H1 (cell line): ENCODE data around the gene ALK. TPM values are rescaled to one million over a fixed set of nuclear protein-coding genes. Genes with fewer than 3 reads are reported as not detected.

Source experiments
- CTCF ChIA-PET: fragments of 300-600 bp; sonication (Branson Sonifier 250); formaldehyde crosslinking; loops from one replicate; lab custom pipeline; 2021; ENCODE audit not compliant: partially characterized antibody; lab: Charles Lee
- POLR2A ChIA-PET: fragments of 300-600 bp; sonication (Branson Sonifier 250); formaldehyde crosslinking; loops from one replicate; lab custom pipeline; 2021; ENCODE audit warnings: inconsistent platforms; ENCODE audit not compliant: partially characterized antibody; lab: Charles Lee
- DNase-seq, 2 experiments: peaks; one replicate each; pipeline versions ENCODE4 v3.0.0 to v3.0.0-alpha.2; 2010 to 2022; ENCODE audit warnings: low spot score in 2 of 2, low read depth in 1 of 2, mixed read lengths in 1 of 2
- FAIRE-seq: peaks from 2 replicates; lab custom pipeline; 2011; peaks lifted over from hg19 to GRCh38; lab: Jason Lieb, UNC
- H2AFZ ChIP-seq: 2 replicates; pipeline ENCODE4 v1.8.1; 2012; ENCODE audit warnings: low read length, inconsistent platforms
- H2AK5ac ChIP-seq: 2 replicates; pipeline ENCODE4 v1.6.1; 2013; ENCODE audit warnings: low read depth, low read length
- H2BK120ac ChIP-seq: replicated peaks from 2 replicates; pipeline ENCODE3; 2013; ENCODE audit warnings: low read depth, low read length, inconsistent platforms
- H2BK12ac ChIP-seq: 2 replicates; pipeline ENCODE4 v1.6.1; 2013; ENCODE audit warnings: low read depth, low read length
- H2BK15ac ChIP-seq: 2 replicates; pipeline ENCODE4 v1.6.1; 2013; ENCODE audit warnings: low read length
- H2BK20ac ChIP-seq: 2 replicates; pipeline ENCODE4 v1.6.1; 2013; ENCODE audit warnings: low read length
- H2BK5ac ChIP-seq: 2 replicates; pipeline ENCODE4 v1.6.1; 2013; ENCODE audit warnings: low read depth, low read length
- H3K14ac ChIP-seq: 2 replicates; pipeline ENCODE4 v1.6.1; 2013; ENCODE audit warnings: inconsistent platforms; ENCODE audit not compliant: insufficient read length
- H3K18ac ChIP-seq: 2 replicates; pipeline ENCODE4 v1.6.1; 2013; ENCODE audit warnings: low read length; ENCODE audit errors: extremely low read depth
- H3K23ac ChIP-seq: 2 replicates; pipeline ENCODE4 v1.6.1; 2013; ENCODE audit warnings: inconsistent platforms; ENCODE audit not compliant: insufficient read length
- H3K23me2 ChIP-seq: 2 replicates; pipeline ENCODE4 v1.6.1; 2013; ENCODE audit warnings: low read depth, low read length
- H3K27ac ChIP-seq: 2 replicates; pipeline ENCODE4 v1.6.1; 2011; ENCODE audit warnings: low read depth, low read length, inconsistent platforms
- H3K27me3 ChIP-seq, 4 experiments: replicated peaks in 1 of 4; 1 replicate in 1 of 4; 2 replicates in 3 of 4; pipeline versions ENCODE4 v1.6.1 to v1.8.1; 2011 to 2013; ENCODE audit warnings: low read length in 3 of 4, mild to moderate bottlenecking in 3 of 4, inconsistent platforms in 2 of 4, mixed read lengths in 2 of 4, moderate library complexity in 1 of 4; ENCODE audit not compliant: control insufficient read depth in 3 of 4, insufficient read depth in 3 of 4; ENCODE audit errors: extremely low read depth in 1 of 4
- H3K36me3 ChIP-seq, 4 experiments: 2 replicates each; pipeline versions ENCODE4 v1.6.1 to v1.8.1; 2011 to 2013; ENCODE audit warnings: mild to moderate bottlenecking in 4 of 4, low read length in 3 of 4, moderate library complexity in 2 of 4, control low read depth in 1 of 4, inconsistent platforms in 1 of 4; ENCODE audit not compliant: insufficient read depth in 4 of 4, control insufficient read depth in 2 of 4
- H3K4ac ChIP-seq: replicated peaks from 2 replicates; pipeline ENCODE3; 2013; ENCODE audit warnings: low read length, low read depth, mixed read lengths, inconsistent platforms; ENCODE audit not compliant: insufficient read length
- H3K4me1 ChIP-seq, 4 experiments: replicated peaks in 1 of 4; 1 replicate in 1 of 4; 2 replicates in 3 of 4; pipeline versions ENCODE4 v1.6.1 to v1.8.1; 2011 to 2013; ENCODE audit warnings: low read length in 3 of 4, inconsistent platforms in 2 of 4, mixed read lengths in 1 of 4; ENCODE audit not compliant: insufficient read depth in 4 of 4, control insufficient read depth in 3 of 4
- H3K4me2 ChIP-seq, 2 experiments: 2 replicates each; pipeline versions ENCODE4 v1.6.1 to v1.8.1; 2011 to 2013; ENCODE audit warnings: low read depth in 2 of 2, low read length in 2 of 2, control low read depth in 1 of 2, inconsistent platforms in 1 of 2, mild to moderate bottlenecking in 1 of 2; ENCODE audit not compliant: insufficient read depth in 1 of 2
- H3K4me3 ChIP-seq, 4 experiments: fragments of 200-600, 300-600 bp in 1 of 4; sonication (generic), shearing (Covaris generic), sonication (Bioruptor Twin) in 1 of 4; 2 replicates each; pipeline versions ENCODE4 v1.5.1 to v1.8.1; 2011 to 2016; ENCODE audit warnings: low read length in 4 of 4, low read depth in 3 of 4, control low read depth in 2 of 4, inconsistent platforms in 2 of 4, mild to moderate bottlenecking in 2 of 4, mixed read lengths in 1 of 4, moderate library complexity in 1 of 4; ENCODE audit not compliant: insufficient read depth in 2 of 4; ENCODE audit errors: extremely low read depth in 1 of 4
- H3K56ac ChIP-seq: replicated peaks from 2 replicates; pipeline ENCODE3; 2013; ENCODE audit warnings: low read depth, mild to moderate bottlenecking, mixed read lengths, low read length, inconsistent platforms; ENCODE audit not compliant: insufficient read length
- H3K79me1 ChIP-seq: 2 replicates; pipeline ENCODE4 v1.6.1; 2013; ENCODE audit warnings: low read depth, low read length, control low read depth
- H3K79me2 ChIP-seq, 2 experiments: 2 replicates each; pipeline versions ENCODE4 v1.6.1 to v1.8.1; 2012 to 2013; ENCODE audit warnings: low read length in 2 of 2, mild to moderate bottlenecking in 2 of 2, inconsistent platforms in 1 of 2; ENCODE audit not compliant: insufficient read depth in 2 of 2, control insufficient read depth in 1 of 2
- H3K9ac ChIP-seq, 4 experiments: replicated peaks in 1 of 4; 1 replicate in 1 of 4; 2 replicates in 3 of 4; pipeline versions ENCODE4 v1.6.1 to v1.8.1; 2011 to 2013; ENCODE audit warnings: low read depth in 3 of 4, low read length in 3 of 4, control low read depth in 2 of 4, mild to moderate bottlenecking in 2 of 4, moderate library complexity in 2 of 4, inconsistent platforms in 1 of 4; ENCODE audit errors: extremely low read depth in 1 of 4
- H3K9me3 ChIP-seq, 2 experiments: 2 replicates each; pipeline versions ENCODE4 v1.6.1 to v1.8.1; 2012 to 2013; ENCODE audit warnings: mild to moderate bottlenecking in 2 of 2, moderate library complexity in 2 of 2, control low read depth in 1 of 2, inconsistent platforms in 1 of 2, low read depth in 1 of 2, low read length in 1 of 2, mixed read lengths in 1 of 2; ENCODE audit not compliant: insufficient read depth in 2 of 2
- H4K20me1 ChIP-seq, 2 experiments: replicated peaks in 1 of 2; 2 replicates each; pipeline versions ENCODE3 to v1.8.1; 2011 to 2013; ENCODE audit warnings: inconsistent platforms in 2 of 2, low read length in 2 of 2, mild to moderate bottlenecking in 1 of 2; ENCODE audit not compliant: insufficient read depth in 2 of 2, control insufficient read depth in 1 of 2
- H4K5ac ChIP-seq: 2 replicates; pipeline ENCODE4 v1.6.1; 2013; ENCODE audit warnings: low read length, low read depth, mixed read lengths, inconsistent platforms; ENCODE audit not compliant: insufficient read length
- H4K8ac ChIP-seq: 2 replicates; pipeline ENCODE4 v1.8.0; 2013; ENCODE audit warnings: mild to moderate bottlenecking, moderate library complexity, low read length, inconsistent platforms; ENCODE audit not compliant: insufficient read depth; ENCODE audit errors: extremely low read depth
- H4K91ac ChIP-seq: replicated peaks from 2 replicates; pipeline ENCODE3; 2013; ENCODE audit warnings: low read length, mixed read lengths, inconsistent platforms; ENCODE audit not compliant: insufficient read length
- CBX8 ChIP-seq: fragments of 300-800, 300-1000 bp; sonication (generic); IDR thresholded peaks from 2 replicates; pipeline ENCODE4 v1.7.1; 2016; ENCODE audit warnings: low read depth, low read length, borderline replicate concordance
- CEBPB ChIP-seq: IDR thresholded peaks from 2 replicates; pipeline ENCODE4 v1.6.1; 2012; ENCODE audit warnings: low read depth, low read length
- CHD1 ChIP-seq: IDR thresholded peaks from 2 replicates; pipeline ENCODE4 v1.6.1; 2012; ENCODE audit warnings: low read depth, low read length, improper control_type of control experiment
- CTBP2 ChIP-seq: IDR thresholded peaks from 2 replicates; pipeline ENCODE4 v1.7.0; 2011; ENCODE audit warnings: borderline replicate concordance, mild to moderate bottlenecking, moderate library complexity, mixed read lengths, low read length; ENCODE audit not compliant: insufficient read depth, insufficient read length
- EZH2 ChIP-seq: fragments of 200-600 bp; sonication (generic); IDR thresholded peaks from 2 replicates; pipeline ENCODE4 v1.7.1; 2012; ENCODE audit warnings: low read depth, mild to moderate bottlenecking, moderate library complexity, low read length, inconsistent platforms; ENCODE audit not compliant: severe bottlenecking
- JUND ChIP-seq: IDR thresholded peaks from 2 replicates; pipeline ENCODE4 v1.6.1; 2011; ENCODE audit warnings: mild to moderate bottlenecking, improper control_type of control experiment, low read length
- POLR2AphosphoS5 ChIP-seq: IDR thresholded peaks from 2 replicates; pipeline ENCODE4 v1.6.1; 2011; ENCODE audit warnings: low read depth, low read length
- RFX5 ChIP-seq: IDR thresholded peaks from 2 replicates; pipeline ENCODE4 v1.6.1; 2011; ENCODE audit warnings: low read depth, low read length, improper control_type of control experiment, borderline replicate concordance
- SP1 ChIP-seq: IDR thresholded peaks from 2 replicates; pipeline ENCODE4 v1.6.1; 2011; ENCODE audit warnings: low read depth, low read length
- SP2 ChIP-seq: IDR thresholded peaks from 2 replicates; pipeline ENCODE4 v1.6.1; 2012; ENCODE audit warnings: mild to moderate bottlenecking, low read length, inconsistent platforms
- SRF ChIP-seq: IDR thresholded peaks from 2 replicates; pipeline ENCODE4 v1.6.1; 2011; ENCODE audit warnings: mild to moderate bottlenecking, low read depth, low read length, moderate library complexity
- TAF1 ChIP-seq: IDR thresholded peaks from 2 replicates; pipeline ENCODE4 v1.6.1; 2011; ENCODE audit warnings: mild to moderate bottlenecking, low read depth, low read length
- WGBS, 2 experiments: shearing (Covaris generic) in 1 of 2; methylation state at CpG; one replicate each; pipeline versions ENCODE4 v1.1.6 to v1.1.7; 2013 to 2015; ENCODE audit warnings: low lambda C conversion rate in 2 of 2, mixed read lengths in 2 of 2, inconsistent platforms in 1 of 2, low coverage in 1 of 2, missing lambda C conversion rate in 1 of 2; ENCODE audit not compliant: insufficient replicate concordance in 2 of 2, insufficient coverage in 1 of 2, insufficient read length in 1 of 2; ENCODE audit errors: extremely low coverage in 1 of 2, missing lambda C conversion rate in 1 of 2; 5-methylcytosine and 5-hydroxymethylcytosine counted together
- polyA plus RNA-seq, 7 experiments: library from polyadenylated mRNA; depleted of rRNA in 3 of 7; stranded (reverse) in 5 of 7; unstranded in 2 of 7; fragments of >200 nt in 5 of 7; fragments of 200-250 nt in 2 of 7; gene quantifications; 1 replicate in 5 of 7; 2 replicates in 1 of 7; 4 replicates in 1 of 7; pipeline versions ENCODE4 v1.2.1 to v1.2.3, GENCODE V29; 2011 to 2013; ENCODE audit warnings: missing spikeins in 2 of 7, mixed read lengths in 2 of 7
- total RNA-seq: library from RNA; stranded (reverse); fragmentation: NEBNext Ultra II Directional; extraction: Animal tissue kit (Norgen Biotek cat#: 25700); gene quantifications from 2 replicates; pipeline ENCODE4 v1.2.1, GENCODE V29; 2021
- TF ChIP-seq, protein P1 (sequence below): IDR thresholded peaks from 2 replicates; pipeline ENCODE4 v1.6.1; 2011; ENCODE audit warnings: low read depth, mild to moderate bottlenecking, low read length; ENCODE audit not compliant: insufficient read depth
- TF ChIP-seq, protein P2 (sequence below): IDR thresholded peaks from 2 replicates; pipeline ENCODE4 v1.6.1; 2011; ENCODE audit warnings: low read length, improper control_type of control experiment

Gene ALK
- total and polyA plus RNA-seq, 2 of the 8 experiments (the other 6 are each of a cell fraction or from before 2014, with no cell fraction given): 0.02 to 0.09 TPM

DNA sequence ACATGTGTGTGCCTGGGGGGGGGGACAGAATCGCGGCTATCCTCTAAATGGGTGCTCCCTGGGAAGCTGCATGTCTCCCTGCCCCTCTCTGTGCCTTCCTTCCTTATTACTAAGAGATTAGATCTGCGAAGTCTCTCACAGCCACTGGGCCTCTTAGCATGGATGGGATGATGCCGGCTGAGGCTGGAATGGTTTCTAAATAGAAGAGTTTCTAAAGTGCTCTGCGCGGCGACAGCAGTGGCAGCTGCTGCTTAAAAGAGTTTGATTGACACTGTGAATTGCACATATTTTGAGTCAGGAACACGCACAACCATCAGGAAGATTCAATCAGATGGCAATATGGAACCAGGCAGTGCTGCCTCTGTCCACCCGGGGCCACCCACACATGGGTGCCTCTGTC, 642.4 kb downstream of the ALK start:
- H3K9me3 ChIP-seq: no peaks in the 10 kb centered on the region
- no peak overlapping the region for H3K9ac ChIP-seq
- 85% methylated on average over 8 of the region's 9 CpGs; no CpG with 5 or more reads in 1 of the 2 experiments for WGBS, 2 experiments
- no peaks in the 10 kb centered on the region; the same call in 1 of the 2 replicates for H3K23me2 ChIP-seq
- H3K79me1 ChIP-seq: no peaks in the 10 kb centered on the region
- H3K4me1 ChIP-seq: peaks cover 0 to 2% (median 0%) of the 10 kb centered on the region in 4 experiments; a peak in 1 of 7 replicates
- no peak overlapping the region for H3K14ac ChIP-seq
- FAIRE-seq (no peak), DNase-seq (no peak)
- no peak overlapping the region for H3K27ac ChIP-seq
- no peak overlapping the region for H2AFZ ChIP-seq
- no peaks in the 10 kb centered on the region for H3K36me3 ChIP-seq
- H2AK5ac ChIP-seq: no peak overlapping the region
- no peak overlapping the region for H2BK120ac ChIP-seq
- H2BK5ac ChIP-seq: no peak overlapping the region
- POLR2A ChIA-PET: no interaction called here
- H2BK15ac ChIP-seq: no peak overlapping the region
- H3K23ac ChIP-seq: no peak overlapping the region
- no peak overlapping the region for H3K4me2 ChIP-seq
- H4K5ac ChIP-seq: no peak overlapping the region
- CTCF ChIA-PET: interaction anchor here (0.6 to 1.4 kb wide), 4 partner anchors 8 to 209 kb away, joined by 3 to 4 read pairs (median 3); no protein-coding TSS in a partner anchor
- no peak overlapping the region for H3K56ac ChIP-seq
- no peak overlapping the region for H2BK20ac ChIP-seq
- no peak overlapping the region for H3K4me3 ChIP-seq
- H3K79me2 ChIP-seq: no peaks in the 10 kb centered on the region
- no peak overlapping the region for H3K4ac ChIP-seq
- no peaks in the 10 kb centered on the region for H3K27me3 ChIP-seq
- no peak overlapping the region for H3K18ac ChIP-seq
- H4K20me1 ChIP-seq: no peaks in the 10 kb centered on the region
- no peak overlapping the region for H4K8ac ChIP-seq
- no peak overlapping the region for H2BK12ac ChIP-seq
- H4K91ac ChIP-seq: no peak overlapping the region
- no peak for TF ChIP-seq SP1
- TF ChIP-seq EZH2: no peak
- no peak for TF ChIP-seq TAF1
- TF ChIP-seq POLR2AphosphoS5: no peak
- no peak for TF ChIP-seq CTBP2
- TF ChIP-seq SRF: no peak
- no peak for TF ChIP-seq JUND
- TF ChIP-seq, protein P1, sequence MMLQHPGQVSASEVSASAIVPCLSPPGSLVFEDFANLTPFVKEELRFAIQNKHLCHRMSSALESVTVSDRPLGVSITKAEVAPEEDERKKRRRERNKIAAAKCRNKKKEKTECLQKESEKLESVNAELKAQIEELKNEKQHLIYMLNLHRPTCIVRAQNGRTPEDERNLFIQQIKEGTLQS: no peak
- TF ChIP-seq CHD1: no peak
- no peak for TF ChIP-seq CEBPB
- TF ChIP-seq, protein P2, sequence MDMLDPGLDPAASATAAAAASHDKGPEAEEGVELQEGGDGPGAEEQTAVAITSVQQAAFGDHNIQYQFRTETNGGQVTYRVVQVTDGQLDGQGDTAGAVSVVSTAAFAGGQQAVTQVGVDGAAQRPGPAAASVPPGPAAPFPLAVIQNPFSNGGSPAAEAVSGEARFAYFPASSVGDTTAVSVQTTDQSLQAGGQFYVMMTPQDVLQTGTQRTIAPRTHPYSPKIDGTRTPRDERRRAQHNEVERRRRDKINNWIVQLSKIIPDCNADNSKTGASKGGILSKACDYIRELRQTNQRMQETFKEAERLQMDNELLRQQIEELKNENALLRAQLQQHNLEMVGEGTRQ: no peak
- no peak for TF ChIP-seq SP2
- no peak for TF ChIP-seq RFX5
- TF ChIP-seq CBX8: no peak
